Measurements from ENCODE around the gene EYA2.
"Not testable (repeated sequence)": the region's sequence is repeated elsewhere in the genome, so short reads cannot be mapped to it uniquely, and the experiment has no call there.

DNA sequence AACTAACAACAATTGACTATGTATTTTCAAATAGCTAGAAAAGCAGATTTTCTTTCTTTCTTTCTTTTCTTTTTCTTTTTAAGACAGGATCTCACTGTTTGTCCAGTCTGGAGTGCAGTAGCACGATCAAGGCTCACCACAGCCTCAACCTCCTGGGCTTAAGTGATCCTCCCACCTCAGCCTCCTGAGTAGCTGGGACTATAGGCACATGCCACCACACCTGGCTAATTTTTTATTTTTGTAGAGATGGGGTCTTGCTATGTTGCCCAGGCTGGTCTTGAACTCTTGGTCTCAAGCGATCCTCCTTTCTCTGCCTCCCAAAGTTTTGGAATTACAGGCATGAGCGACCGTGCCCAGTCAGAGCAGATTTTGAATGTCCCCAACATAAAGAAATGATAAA is 67.3 kb downstream of the EYA2 start:
- TF ChIP-seq, protein P1, sequence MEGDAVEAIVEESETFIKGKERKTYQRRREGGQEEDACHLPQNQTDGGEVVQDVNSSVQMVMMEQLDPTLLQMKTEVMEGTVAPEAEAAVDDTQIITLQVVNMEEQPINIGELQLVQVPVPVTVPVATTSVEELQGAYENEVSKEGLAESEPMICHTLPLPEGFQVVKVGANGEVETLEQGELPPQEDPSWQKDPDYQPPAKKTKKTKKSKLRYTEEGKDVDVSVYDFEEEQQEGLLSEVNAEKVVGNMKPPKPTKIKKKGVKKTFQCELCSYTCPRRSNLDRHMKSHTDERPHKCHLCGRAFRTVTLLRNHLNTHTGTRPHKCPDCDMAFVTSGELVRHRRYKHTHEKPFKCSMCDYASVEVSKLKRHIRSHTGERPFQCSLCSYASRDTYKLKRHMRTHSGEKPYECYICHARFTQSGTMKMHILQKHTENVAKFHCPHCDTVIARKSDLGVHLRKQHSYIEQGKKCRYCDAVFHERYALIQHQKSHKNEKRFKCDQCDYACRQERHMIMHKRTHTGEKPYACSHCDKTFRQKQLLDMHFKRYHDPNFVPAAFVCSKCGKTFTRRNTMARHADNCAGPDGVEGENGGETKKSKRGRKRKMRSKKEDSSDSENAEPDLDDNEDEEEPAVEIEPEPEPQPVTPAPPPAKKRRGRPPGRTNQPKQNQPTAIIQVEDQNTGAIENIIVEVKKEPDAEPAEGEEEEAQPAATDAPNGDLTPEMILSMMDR (IDR thresholded peaks at IDR 0.05): not testable (repeated sequence)
- not testable (repeated sequence) for TF ChIP-seq POLR2A (IDR thresholded peaks at IDR 0.05)

All from adrenal gland (tissue), 5 donors.